Measurements from ENCODE around the gene CCDC174.

DNA sequence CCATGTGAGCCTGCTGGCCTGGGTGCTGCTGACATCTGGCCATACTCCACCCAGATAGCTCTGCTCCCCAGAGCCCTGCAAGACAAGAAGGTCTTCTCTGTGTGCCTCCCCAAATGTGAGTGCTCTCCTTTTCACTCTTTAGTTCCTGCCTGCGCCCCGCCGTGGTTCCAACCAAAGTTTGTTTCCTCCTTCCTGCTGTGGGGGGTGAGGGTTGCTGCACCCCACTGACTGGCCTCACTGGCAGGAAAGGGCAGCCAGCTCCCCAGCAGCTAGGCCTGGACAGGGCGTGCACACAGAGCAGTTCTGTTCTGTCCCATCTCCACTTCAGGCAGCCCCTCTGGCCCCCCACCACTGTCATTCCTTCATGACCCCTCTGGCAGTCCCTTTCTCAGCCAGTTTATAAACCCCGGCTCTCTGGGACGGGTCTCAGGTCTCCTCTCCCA, 5.4 kb upstream of the CCDC174 start:
- TF ChIP-seq CTCF (IDR thresholded peaks at IDR 0.05 in 2 of 3, conservative IDR thresholded peaks at IDR 0.05 in 1 of 3; ENCODE audit: control insufficient read depth in 2 of 3, extremely low read depth in 1 of 3, insufficient read depth in 1 of 3, low read depth in 3 of 3, low read length in 3 of 3) (no peak), CHD1 (IDR thresholded peaks at IDR 0.05; ENCODE audit: low read depth, low read length) (no peak), PAX8 (IDR thresholded peaks at IDR 0.05) (no peak), KDM1A (IDR thresholded peaks at IDR 0.05; ENCODE audit: borderline replicate concordance) (no peak), POLR2A (IDR thresholded peaks at IDR 0.05; ENCODE audit: low read depth, low read length) (no peak), CEBPB (IDR thresholded peaks at IDR 0.05; ENCODE audit: borderline replicate concordance in 1 of 2, low read depth in 2 of 2, low read length in 2 of 2) (no peak), MAX (IDR thresholded peaks at IDR 0.05; ENCODE audit: low read depth, low read length) (no peak), E2F4 (IDR thresholded peaks at IDR 0.05; ENCODE audit: low read depth, low read length) (no peak), ZBTB11 (CRISPR knock-in tag; IDR thresholded peaks at IDR 0.05) (no peak)
